GM21786 (cell line): ENCODE data around the gene RIPPLY2.
"Not testable (repeated sequence)": the region's sequence is repeated elsewhere in the genome, so short reads cannot be mapped to it uniquely, and the experiment has no call there.

ENCODE experiments used
- ATAC-seq: cut with Tn5 transposase; IDR thresholded peaks from one replicate; pipeline ENCODE4 v1.9.1; 2021; ENCODE audit not compliant: unreplicated experiment

Gene RIPPLY2, protein sequence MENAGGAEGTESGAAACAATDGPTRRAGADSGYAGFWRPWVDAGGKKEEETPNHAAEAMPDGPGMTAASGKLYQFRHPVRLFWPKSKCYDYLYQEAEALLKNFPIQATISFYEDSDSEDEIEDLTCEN

GRCh38 chr6:83853178-83854000, at the start of gene RIPPLY2:
Gene RIPPLY2, plus strand, starts transcription at chr6:83853360. Its CDS starts 57 bp downstream, at chr6:83853417.
- ATAC-seq: no peak

DNA sequence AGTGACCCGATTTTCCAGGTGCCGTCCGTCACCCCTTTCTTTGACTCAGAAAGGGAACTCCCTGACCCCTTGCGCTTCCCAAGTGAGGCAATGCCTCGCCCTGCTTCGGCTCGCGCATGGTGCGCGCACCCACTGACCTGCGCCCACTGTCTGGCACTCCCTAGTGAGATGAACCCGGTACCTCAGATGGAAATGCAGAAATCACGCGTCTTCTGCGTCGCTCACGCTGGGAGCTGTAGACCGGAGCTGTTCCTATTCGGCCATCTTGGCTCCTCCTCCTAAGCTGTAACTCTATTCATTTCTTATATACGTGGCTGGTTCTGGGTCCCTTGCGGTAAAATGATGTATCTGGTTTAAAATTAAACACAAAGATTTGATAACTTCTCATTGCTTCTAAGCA, 49.7 kb upstream of the RIPPLY2 start:
- not testable (repeated sequence) for ATAC-seq

DNA sequence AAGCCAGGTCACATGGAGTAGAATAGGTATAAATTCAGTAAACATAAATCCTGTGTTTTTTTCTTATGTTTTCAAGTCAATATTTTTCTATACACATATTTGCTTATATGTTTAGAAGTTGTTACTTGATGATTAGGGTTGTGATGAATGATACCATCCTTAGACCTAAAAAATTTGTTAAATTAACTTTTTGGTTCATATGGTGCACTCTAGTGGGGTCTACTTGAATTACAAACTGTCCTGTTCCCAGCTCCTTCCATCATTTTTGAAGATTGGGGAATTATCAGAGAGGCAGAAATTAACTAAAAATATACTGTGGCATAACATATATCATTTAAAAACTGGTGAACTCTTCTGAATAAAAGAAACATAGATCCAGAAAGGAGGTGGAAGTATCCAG, 48.3 kb upstream of the RIPPLY2 start:
- no peak for ATAC-seq

DNA sequence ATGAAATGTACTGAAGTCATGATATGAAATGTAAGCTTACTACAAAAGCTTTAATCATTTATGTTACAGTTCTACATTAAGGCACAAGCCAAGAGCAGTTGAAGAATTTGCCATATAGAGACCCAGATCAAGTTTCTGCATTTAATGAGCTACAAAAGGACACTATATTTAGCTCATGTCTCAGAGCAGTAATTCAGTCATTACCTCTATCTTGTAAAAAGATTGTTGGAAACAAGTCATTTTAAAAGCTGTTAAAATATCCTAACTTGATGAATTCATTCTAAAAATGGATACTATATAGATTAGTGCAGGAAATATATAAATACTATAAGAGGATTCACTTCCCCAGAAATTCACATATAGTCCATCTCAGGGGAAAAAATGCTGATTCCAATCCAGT, 45.2 kb upstream of the RIPPLY2 start:
- no peak for ATAC-seq

GRCh38 chr6:83808926-83809325, 44.2 kb upstream of the RIPPLY2 start:
- no peak for ATAC-seq

GRCh38 chr6:83812595-83812994, 40.6 kb upstream of the RIPPLY2 start:
- ATAC-seq: no peak

DNA sequence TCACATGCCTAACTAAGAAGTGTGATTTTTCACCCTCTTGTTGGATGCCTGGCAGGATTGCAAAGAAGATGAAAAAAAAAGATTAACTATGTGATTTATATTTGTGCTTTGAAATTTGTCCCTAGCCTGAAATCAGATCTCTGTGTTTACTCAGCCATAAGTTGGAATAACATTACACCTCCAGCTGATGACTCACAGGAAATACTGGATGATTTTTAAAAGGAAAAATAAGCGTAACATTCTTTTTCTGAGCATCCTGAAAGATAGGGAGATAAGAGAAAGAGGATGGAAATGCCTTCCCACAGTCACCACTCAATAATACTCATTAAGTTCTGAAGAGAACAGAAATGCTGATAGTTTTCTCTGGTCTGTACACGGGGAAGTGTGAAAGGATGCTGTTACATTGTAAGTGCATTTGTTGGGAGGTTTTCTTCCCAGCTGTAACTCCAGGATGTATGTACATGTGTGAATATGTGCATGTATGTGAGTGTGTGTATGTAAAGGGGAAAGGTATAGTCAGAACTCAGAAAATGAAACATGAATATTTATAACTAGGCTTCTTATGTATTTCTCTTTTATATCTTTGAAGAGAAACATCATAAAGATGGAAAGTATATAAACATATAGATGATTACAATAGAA, 37.4 kb upstream of the RIPPLY2 start:
- no peak for ATAC-seq

DNA sequence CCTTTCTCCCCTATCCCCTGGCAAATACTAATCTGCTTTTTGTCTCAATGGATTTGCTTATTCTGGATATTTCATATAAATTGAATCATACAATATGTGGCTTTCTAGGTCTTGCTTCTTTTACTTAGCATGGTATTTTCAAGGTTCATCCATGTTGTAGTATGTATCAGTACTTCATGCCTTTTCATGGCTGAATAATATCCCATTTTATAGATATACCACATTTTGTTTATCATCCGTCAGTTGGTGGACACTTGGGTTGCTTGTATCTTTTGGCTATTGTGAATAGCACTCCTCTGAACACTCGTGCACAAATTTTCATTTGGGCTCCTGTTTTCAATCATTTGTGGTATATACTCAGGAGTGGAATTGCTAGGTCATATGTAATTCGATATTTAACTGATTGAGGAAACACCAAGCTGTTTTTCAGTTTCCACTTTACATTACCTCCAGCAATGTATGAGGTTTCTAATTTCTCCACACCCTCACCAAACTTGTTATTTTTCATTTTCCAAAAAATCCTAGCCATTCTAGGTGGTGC, 30.5 kb upstream of the RIPPLY2 start:
- no peak for ATAC-seq

DNA sequence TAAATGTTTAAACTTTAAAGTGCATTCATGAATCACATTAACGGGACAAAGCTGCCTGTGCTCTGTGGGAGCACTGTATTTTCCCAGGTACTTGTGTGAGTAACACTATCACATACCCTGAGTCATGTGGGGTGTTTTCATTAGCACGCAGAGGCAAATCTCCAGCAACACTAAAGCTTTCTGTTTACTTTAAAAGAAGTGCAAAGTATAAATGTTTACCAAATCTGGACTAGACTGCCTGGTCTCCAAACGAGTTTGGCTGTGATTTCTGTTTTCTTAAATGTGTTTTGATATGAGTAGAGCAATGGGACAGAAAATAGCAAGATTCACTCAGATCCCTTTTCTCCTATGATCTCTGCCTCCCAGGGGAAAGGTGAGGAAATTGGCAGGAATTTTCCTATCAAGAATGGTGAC, 28.8 kb upstream of the RIPPLY2 start:
- ATAC-seq: no peak

GRCh38 chr6:83824831-83825230, 28.3 kb upstream of the RIPPLY2 start:
- ATAC-seq: no peak

GRCh38 chr6:83827050-83827449, 26.1 kb upstream of the RIPPLY2 start:
- ATAC-seq: no peak

DNA sequence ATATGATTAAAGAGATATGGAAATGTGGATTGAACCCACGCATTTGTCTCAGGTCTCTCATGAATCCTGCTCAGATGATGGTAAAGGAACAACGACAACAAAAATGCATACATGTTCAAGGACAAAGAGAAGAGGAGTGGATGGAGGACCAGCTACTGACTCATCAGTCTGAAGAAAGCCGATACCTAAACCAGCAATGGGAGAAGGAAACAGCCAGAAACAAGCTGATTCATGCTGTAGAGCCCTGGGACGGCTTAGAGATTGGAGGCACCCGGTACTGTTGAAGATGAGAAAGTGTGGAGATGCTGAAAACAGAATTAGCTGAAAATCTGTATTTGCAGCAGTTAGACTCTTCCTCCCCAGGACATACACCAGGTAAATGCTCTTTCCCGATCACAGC, 14.4 kb upstream of the RIPPLY2 start:
- ATAC-seq: no peak

DNA sequence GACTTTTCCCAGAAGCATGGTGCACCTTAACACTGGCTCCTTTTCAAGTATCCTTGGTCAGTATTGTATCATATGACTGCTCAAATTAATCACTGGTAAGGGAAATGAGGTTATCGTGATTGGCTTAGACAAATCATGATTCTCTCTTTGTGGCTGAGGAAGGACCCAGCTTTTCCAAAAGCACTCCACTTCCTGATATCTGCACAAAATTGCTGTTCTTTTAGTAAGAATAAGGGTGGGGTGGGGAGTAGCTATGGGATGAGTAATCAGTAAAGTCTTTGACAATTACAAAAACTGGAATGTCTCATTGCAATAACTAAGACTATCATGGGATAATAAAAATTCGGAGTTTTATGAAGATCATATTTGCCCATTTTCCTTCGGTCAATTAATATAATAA, 9.0 kb upstream of the RIPPLY2 start:
- no peak for ATAC-seq

DNA sequence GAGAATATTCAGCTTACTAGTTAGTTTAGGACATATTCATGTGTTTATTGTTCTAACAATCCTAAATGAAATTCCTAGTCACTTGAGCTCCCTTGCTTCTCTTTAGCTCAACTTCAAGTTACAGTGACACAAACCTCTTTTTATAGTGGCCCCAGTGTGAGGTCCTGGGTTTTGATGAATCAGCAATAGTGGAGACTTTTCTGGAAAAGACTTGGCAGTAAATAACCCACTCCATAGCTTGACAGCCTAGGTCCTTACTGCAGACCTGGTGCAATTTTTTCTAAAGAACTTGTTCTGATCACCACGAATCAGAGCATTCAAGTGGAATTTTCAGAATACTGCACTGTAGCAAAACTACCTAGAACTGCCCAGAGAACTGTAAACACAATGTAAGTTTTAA, 6.9 kb upstream of the RIPPLY2 start:
- no peak for ATAC-seq

DNA sequence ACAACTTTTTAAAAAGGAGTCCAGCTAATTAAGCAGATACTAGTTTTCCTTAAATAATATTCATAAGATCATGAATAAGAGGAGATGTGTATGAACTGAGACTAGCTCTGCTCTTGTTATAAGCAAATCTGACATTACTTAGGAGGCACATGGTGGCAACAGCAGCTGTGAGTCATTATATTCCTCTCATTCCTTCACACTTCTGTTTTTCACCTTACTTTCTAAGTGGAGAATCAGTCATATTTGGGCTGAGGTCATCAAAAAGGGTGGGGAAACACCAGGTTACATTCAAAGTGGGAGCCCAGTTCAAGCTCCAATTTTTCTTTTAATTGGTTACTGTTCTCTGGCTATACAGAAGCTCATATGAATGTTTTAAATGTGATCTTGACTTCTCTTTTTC, 6.0 kb upstream of the RIPPLY2 start:
- ATAC-seq: peak; percentile 98

GRCh38 chr6:83849127-83849526, 4.0 kb upstream of the RIPPLY2 start:
- ATAC-seq: no peak

GRCh38 chr6:83849610-83850009, 3.5 kb upstream of the RIPPLY2 start:
- ATAC-seq: no peak

DNA sequence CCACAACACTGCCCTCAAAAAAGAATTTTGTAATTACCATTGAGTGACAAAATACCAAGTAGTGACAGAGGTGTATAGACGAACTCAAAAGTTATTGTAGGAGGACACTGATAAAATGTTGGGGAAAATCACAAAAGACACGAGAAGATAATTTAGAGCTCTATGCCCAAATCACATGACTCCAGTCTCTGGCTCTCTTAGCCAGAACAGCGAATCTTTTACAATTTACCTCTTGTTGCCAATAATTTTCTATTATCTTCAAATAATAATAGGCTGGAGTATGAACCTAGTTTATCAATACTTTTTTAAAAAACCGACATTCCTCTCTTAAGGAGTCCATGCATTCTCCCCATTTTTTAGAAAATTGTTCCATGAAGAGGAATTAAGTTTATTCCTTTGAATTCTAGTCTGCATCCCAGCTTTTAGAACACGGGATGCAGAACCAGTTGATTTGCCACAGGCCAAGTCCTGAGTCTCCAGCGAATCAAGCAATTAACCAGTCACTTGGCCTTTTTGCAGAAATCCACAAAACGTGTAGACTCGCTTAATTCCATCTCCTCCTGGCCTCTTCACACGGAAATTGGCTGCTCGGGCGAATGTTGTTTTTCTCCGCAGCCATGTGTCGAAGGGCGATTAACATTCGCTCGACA, 507 bp upstream of the RIPPLY2 start:
- ATAC-seq: no peak

DNA sequence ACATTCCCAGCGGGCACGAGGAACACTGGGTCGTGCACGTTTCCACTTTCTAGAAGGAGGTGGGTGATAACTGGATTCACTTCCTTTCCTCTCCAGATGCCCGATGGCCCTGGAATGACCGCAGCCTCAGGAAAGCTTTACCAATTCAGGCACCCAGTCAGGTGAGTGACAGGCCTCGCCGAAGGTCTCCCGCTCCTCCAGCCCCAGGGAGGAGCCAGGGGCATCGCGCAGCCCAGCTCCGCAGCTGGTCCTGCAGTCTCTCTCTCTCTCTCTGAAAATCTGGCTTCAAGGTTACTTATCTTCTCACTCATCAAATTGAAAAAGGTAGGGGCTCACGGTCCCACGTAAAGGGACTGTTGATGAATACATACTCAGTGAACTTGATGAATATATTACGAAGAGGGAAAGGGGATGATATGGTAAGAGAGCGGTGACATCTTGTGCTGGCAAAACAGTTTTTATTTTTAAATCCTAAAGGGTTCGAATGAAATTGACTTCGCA, 891 bp downstream of the RIPPLY2 start:
- no peak for ATAC-seq

DNA sequence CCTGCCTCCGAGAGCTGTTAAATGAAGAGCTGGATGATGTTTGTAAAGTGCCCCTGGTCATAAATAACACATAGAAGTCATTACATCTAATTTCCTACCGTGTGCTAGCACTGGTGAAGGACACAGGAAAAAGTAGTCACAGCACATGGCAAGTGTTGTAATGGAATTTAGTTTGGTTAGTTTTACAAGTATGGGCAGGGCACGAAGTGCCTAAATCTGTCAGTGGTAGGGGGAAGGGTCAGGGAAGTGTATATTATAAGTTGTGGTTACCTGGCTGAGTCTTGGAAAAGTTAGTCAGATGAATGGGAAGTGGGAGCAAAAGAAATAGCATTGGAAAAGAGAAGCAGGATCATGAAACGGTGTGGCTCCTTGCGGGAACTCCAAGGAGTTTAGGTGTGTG, 1.6 kb downstream of the RIPPLY2 start:
- no peak for ATAC-seq
